Kidney epithelial cell (primary cell): Measurements from ENCODE around the gene HEPHL1. TPM values are rescaled to one million over a fixed set of nuclear protein-coding genes. Genes with fewer than 3 reads are reported as not detected.
A peak's percentile ranks its signal among the peaks of the same experiment; 100 is the strongest.

ENCODE experiments used
- DNase-seq: peaks from one replicate; pipeline ENCODE4 v3.0.0-alpha.2; 2010; ENCODE audit warnings: low read depth
- H3K27me3 ChIP-seq: 2 replicates; pipeline ENCODE4 v1.6.0; 2011; ENCODE audit warnings: low read length; ENCODE audit not compliant: control insufficient read depth, insufficient read depth
- H3K36me3 ChIP-seq: 2 replicates; pipeline ENCODE4 v1.5.1; 2011; ENCODE audit warnings: low read length; ENCODE audit not compliant: control insufficient read depth, insufficient read depth
- H3K4me3 ChIP-seq: 2 replicates; pipeline ENCODE4 v1.5.1; 2011; ENCODE audit warnings: low read depth, mild to moderate bottlenecking, control low read depth, low read length
- total RNA-seq: library from RNA; depleted of rRNA; stranded (reverse); fragments of >200 nt; gene quantifications from 2 replicates; pipeline ENCODE4 v1.2.3, GENCODE V29; 2015
- TF ChIP-seq, protein P1 (sequence below): IDR thresholded peaks from 2 replicates; pipeline ENCODE4 v1.5.1; 2011; ENCODE audit warnings: mild to moderate bottlenecking, moderate library complexity, low read length, control low read depth, inconsistent platforms; ENCODE audit not compliant: insufficient read depth, poor library complexity, severe bottlenecking

HEPHL1 gene
- total RNA-seq, 1 donor from 2014 or later = not detected

DNA sequence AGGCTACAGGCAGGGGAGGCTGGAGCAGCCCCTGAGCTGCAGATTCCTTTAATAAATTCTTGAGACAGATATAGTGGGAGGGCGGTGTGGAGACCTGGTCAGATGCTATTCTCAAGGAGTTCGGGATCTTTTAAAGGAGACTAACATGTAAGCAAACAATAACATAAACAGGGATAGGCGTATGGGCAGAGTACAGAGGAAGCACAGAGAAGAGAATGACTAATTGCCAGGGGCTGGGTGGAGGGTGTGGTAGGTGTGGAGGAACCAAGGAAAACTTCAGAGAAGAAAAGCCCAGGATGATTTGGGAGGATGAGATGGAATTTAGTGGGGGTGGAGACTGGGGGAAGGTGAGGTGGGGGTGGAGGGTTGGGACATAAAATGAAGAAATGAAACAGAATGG lies 9.7 kb upstream of the HEPHL1 start:
- Histone ChIP-seq H3K36me3 (no peaks in the 10 kb centered on the region), H3K4me3 (no peak overlapping the region), H3K27me3 (no peaks in the 10 kb centered on the region)
- TF ChIP-seq, protein P1, sequence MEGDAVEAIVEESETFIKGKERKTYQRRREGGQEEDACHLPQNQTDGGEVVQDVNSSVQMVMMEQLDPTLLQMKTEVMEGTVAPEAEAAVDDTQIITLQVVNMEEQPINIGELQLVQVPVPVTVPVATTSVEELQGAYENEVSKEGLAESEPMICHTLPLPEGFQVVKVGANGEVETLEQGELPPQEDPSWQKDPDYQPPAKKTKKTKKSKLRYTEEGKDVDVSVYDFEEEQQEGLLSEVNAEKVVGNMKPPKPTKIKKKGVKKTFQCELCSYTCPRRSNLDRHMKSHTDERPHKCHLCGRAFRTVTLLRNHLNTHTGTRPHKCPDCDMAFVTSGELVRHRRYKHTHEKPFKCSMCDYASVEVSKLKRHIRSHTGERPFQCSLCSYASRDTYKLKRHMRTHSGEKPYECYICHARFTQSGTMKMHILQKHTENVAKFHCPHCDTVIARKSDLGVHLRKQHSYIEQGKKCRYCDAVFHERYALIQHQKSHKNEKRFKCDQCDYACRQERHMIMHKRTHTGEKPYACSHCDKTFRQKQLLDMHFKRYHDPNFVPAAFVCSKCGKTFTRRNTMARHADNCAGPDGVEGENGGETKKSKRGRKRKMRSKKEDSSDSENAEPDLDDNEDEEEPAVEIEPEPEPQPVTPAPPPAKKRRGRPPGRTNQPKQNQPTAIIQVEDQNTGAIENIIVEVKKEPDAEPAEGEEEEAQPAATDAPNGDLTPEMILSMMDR = no peak
- no peak for DNase-seq

DNA sequence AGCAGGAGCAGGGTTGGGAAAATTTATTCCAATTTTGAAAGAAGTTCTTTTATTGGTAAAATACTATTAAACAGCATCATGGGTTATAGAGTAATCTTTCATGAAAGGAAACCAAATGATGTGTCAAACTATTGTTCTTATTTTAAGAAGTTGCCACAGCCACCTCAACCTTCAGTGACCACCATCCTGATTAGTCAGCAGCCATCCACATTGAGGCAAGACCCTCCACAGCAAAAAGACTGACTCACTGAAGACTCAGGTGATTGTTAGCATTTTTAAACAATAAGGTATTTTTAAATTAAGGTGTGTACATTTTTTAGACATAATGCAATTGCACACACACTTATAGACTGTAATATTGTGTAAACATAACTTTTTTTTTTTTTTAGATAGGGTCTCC lies 3.7 kb upstream of the HEPHL1 start:
- H3K36me3 ChIP-seq = no peaks in the 10 kb centered on the region
- no peak overlapping the region for H3K4me3 ChIP-seq
- H3K27me3 ChIP-seq = no peaks in the 10 kb centered on the region
- DNase-seq = peak; percentile 51
- TF ChIP-seq, protein P1 = no peak

DNA sequence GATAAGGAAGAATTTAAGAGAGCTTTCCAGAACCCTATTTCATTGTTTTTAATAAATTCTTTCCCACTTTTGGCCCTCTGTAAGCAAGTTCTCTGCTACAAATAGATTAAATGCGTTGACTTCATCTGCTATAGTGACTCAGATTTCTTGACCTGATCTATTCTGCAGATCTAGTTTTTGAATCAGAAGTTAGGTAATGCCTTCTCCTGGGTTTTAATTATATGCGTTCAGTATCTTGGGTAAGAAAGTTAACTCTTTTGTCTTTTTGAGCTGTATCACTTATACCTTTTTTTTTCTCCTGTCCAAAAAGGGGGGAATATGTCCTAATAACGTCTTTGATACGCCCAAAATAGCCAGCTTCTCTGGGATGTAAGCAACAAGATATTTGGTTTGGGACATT lies 2.4 kb upstream of the HEPHL1 start:
- TF ChIP-seq, protein P1 = no peak
- Histone ChIP-seq H3K4me3 (no peak overlapping the region), H3K36me3 (no peaks in the 10 kb centered on the region), H3K27me3 (no peaks in the 10 kb centered on the region)
- DNase-seq = no peak

DNA sequence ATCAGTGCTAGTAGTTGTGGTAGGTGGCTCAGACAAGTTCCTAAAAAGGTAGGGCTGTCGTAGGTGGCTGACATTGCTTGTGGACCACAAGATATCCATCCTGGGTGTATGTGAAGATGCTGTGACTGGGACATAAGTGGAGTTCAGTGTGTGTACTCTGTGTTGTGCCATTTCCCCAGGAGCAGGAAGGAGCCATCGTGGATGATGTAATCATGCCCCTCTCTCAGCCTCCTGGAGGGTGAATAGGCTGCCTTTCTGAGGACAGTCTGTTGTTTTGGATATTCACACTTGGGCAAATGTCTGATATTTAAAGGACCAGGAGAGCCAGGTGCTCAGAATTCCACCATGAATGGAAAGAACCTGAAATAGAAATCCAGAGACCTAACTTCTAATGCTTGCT lies 2.7 kb downstream of the HEPHL1 start:
- TF ChIP-seq, protein P1 = no peak
- Histone ChIP-seq H3K4me3 (no peak overlapping the region), H3K36me3 (no peaks in the 10 kb centered on the region), H3K27me3 (no peaks in the 10 kb centered on the region)
- DNase-seq = no peak

DNA sequence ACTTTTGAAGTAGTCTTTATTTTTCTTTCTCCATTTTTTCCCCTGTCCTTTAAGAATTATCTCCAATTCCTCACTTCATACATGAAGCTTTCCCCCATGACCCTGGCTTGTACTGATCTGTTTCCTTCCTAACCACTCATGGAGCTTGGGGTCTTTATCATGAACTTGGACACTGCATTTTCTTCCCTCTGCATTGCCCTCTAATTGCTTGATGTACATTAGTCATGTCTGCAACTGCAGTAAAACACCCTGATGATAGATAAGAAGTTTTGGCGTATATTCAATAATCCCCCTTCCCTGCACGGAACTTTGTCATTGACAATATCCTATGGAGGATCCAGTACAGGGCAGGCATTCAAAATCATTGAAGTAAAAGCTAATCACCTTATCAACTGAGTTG lies 3.4 kb downstream of the HEPHL1 start:
- no peak for DNase-seq
- TF ChIP-seq, protein P1 = no peak
- no peaks in the 10 kb centered on the region for H3K27me3 ChIP-seq
- H3K4me3 ChIP-seq = no peak overlapping the region
- H3K36me3 ChIP-seq = no peaks in the 10 kb centered on the region

DNA sequence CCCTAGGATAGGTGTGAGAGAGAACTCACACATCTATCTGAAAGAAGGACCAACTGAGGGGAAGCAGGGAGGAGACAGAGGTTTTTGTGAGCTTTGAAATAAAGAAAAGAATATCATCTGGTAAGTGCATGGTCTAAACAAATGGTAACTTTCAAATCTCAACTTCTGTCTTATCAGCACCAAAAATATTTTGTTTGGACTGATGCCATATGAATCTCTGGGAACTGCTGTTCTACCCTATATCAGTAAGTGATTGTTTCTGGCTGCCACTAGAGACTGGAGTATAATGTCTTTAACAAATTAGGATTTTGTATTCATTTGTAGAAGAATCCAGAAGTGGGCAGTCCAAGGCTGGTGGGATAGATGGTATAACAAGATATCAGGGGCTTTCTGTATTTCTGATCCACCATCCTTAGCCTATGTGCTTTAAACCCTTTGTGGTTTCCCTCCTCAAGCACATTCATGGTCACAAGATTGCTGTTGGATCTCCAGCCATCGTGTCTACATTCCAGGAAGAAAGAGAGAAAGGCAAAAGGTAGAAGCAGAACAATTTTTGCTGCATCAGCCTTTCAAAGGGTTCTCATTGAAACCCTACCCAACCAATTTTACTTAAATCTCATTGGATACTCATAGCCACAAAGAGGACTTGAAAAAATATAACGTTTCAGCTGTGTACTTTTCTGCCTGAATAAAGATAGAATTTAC lies 4.7 kb downstream of the HEPHL1 start:
- no peaks in the 10 kb centered on the region for H3K36me3 ChIP-seq
- no peaks in the 10 kb centered on the region for H3K27me3 ChIP-seq
- H3K4me3 ChIP-seq = no peak overlapping the region
- DNase-seq = no peak
- TF ChIP-seq, protein P1 = no peak
